Peyer's patch (tissue), 4 donors: Measurements from ENCODE around the gene ATF6. TPM values are rescaled to one million over a fixed set of nuclear protein-coding genes. Genes with fewer than 3 reads are reported as not detected.

Experiments used
- DNase-seq, 3 donors: peaks; one replicate each; pipeline ENCODE4 v3.0.0-alpha.2; 2017 to 2019
- H3K27ac ChIP-seq, 4 donors: fragments of 200-600 bp; sonication (generic); one replicate each; pipeline ENCODE4 v1.5.1; 2016 to 2019
- H3K27me3 ChIP-seq, 2 donors: fragments of 200-600 bp; sonication (generic); one replicate each; pipeline ENCODE4 v1.5.1; 2019
- H3K36me3 ChIP-seq, 3 donors: fragments of 200-600 bp; sonication (generic); one replicate each; pipeline ENCODE4 v1.5.1; 2016 to 2019
- H3K4me1 ChIP-seq, 4 donors: fragments of 200-600 bp; sonication (generic); one replicate each; pipeline ENCODE4 v1.5.1; 2016 to 2019
- H3K4me3 ChIP-seq, 4 donors: fragments of 200-600 bp; sonication (generic); 1 replicate in 3 of 4; 2 replicates in 1 of 4; pipeline ENCODE4 v1.5.1; 2016 to 2019; ENCODE audit warnings: mild to moderate bottlenecking in 1 of 4
- H3K9me3 ChIP-seq, 4 donors: fragments of 200-600 bp; sonication (generic); one replicate each; pipeline ENCODE4 v1.5.1; 2016 to 2019; ENCODE audit warnings: mild to moderate bottlenecking in 1 of 4
- CTCF ChIP-seq, 6 experiments: fragments of 450-650 bp in 4 of 6; fragments of 200-600 bp in 2 of 6; sonication (generic) in 1 of 6; IDR thresholded peaks; one replicate each; pipeline ENCODE4 v1.5.1; 2017 to 2019; ENCODE audit warnings: antibody characterized with exemption in 6 of 6, mild to moderate bottlenecking in 3 of 6, moderate library complexity in 1 of 6
- POLR2A ChIP-seq, 2 donors: fragments of 450-650 bp; IDR thresholded peaks; one replicate each; pipeline ENCODE4 v1.5.1; 2017; ENCODE audit warnings: antibody characterized with exemption in 2 of 2, mild to moderate bottlenecking in 2 of 2, moderate library complexity in 2 of 2
- total RNA-seq, 4 donors: library from RNA; depleted of rRNA; stranded (reverse); fragments of >200 nt; gene quantifications; one replicate each; pipeline ENCODE4 v1.1.0, GENCODE V29; 2016

Gene ATF6
- total RNA-seq, 4 donors from 2014 or later = 15.5 to 21.4 (median 20.8) TPM

GRCh38 chr1:161879261-161879660 is 113.1 kb downstream of the ATF6 start:
- Histone ChIP-seq H3K4me1 (no peaks in the 10 kb centered on the region), H3K27me3 (no peaks in the 10 kb centered on the region)
- DNase-seq = no peak

GRCh38 chr1:161884475-161884874 is 118.4 kb downstream of the ATF6 start:
- no peak for DNase-seq
- Histone ChIP-seq H3K4me3 (no peak overlapping the region), H3K9me3 (no peaks in the 10 kb centered on the region), H3K36me3 (no peaks in the 10 kb centered on the region), H3K4me1 (no peaks in the 10 kb centered on the region), H3K27ac (no peak overlapping the region), H3K27me3 (no peaks in the 10 kb centered on the region)
- no peak for TF ChIP-seq POLR2A (IDR thresholded peaks at IDR 0.05)
- TF ChIP-seq CTCF (IDR thresholded peaks at IDR 0.05) = no peak

More at GRCh38 chr1:161879261-161879660, 113.1 kb downstream of the ATF6 start:
- Histone ChIP-seq H3K27ac (no peak overlapping the region), H3K4me3 (no peak overlapping the region), H3K36me3 (no peaks in the 10 kb centered on the region), H3K9me3 (no peaks in the 10 kb centered on the region)
- no peak for TF ChIP-seq POLR2A (IDR thresholded peaks at IDR 0.05)
- no peak for TF ChIP-seq CTCF (IDR thresholded peaks at IDR 0.05)

- TF ChIP-seq CTCF (IDR thresholded peaks at IDR 0.05) = no peak
- TF ChIP-seq POLR2A (IDR thresholded peaks at IDR 0.05) = no peak
- no peaks in the 10 kb centered on the region for H3K36me3 ChIP-seq
- no peak overlapping the region for H3K27ac ChIP-seq
- H3K27me3 ChIP-seq = no peaks in the 10 kb centered on the region
- no peak for DNase-seq
- no peak overlapping the region for H3K4me3 ChIP-seq
- H3K4me1 ChIP-seq = no peaks in the 10 kb centered on the region
- H3K9me3 ChIP-seq = no peaks in the 10 kb centered on the region
Observed at GRCh38 chr1:161885003-161885402, 118.9 kb downstream of the ATF6 start.

- peaks cover 0 to 7% (median 0%) of the 10 kb centered on the region in 3 donors for H3K36me3 ChIP-seq
- no peak for TF ChIP-seq CTCF (IDR thresholded peaks at IDR 0.05)
- TF ChIP-seq POLR2A (IDR thresholded peaks at IDR 0.05) = no peak
- H3K27me3 ChIP-seq = no peaks in the 10 kb centered on the region
- H3K9me3 ChIP-seq = no peaks in the 10 kb centered on the region
- no peak overlapping the region for H3K4me3 ChIP-seq
- no peak overlapping the region for H3K27ac ChIP-seq
- H3K4me1 ChIP-seq = no peaks in the 10 kb centered on the region
- no peak for DNase-seq
Observed at GRCh38 chr1:161885759-161886158, 119.6 kb downstream of the ATF6 start.

GRCh38 chr1:161886589-161886988 is 120.5 kb downstream of the ATF6 start:
- Histone ChIP-seq H3K4me3 (no peak overlapping the region), H3K9me3 (no peaks in the 10 kb centered on the region), H3K27ac (no peak overlapping the region), H3K4me1 (no peaks in the 10 kb centered on the region), H3K36me3 (peaks cover 0 to 14% (median 0%) of the 10 kb centered on the region in 3 donors), H3K27me3 (no peaks in the 10 kb centered on the region)
- TF ChIP-seq POLR2A (IDR thresholded peaks at IDR 0.05) (no peak), CTCF (IDR thresholded peaks at IDR 0.05) (no peak)
- no peak for DNase-seq

- no peaks in the 10 kb centered on the region for H3K4me1 ChIP-seq
- no peaks in the 10 kb centered on the region for H3K27me3 ChIP-seq
- TF ChIP-seq CTCF (IDR thresholded peaks at IDR 0.05) = no peak
- TF ChIP-seq POLR2A (IDR thresholded peaks at IDR 0.05) = no peak
- no peak overlapping the region for H3K4me3 ChIP-seq
- H3K27ac ChIP-seq = no peak overlapping the region
- no peak for DNase-seq
- H3K36me3 ChIP-seq = peaks cover 0 to 14% (median 0%) of the 10 kb centered on the region in 3 donors
- no peaks in the 10 kb centered on the region for H3K9me3 ChIP-seq
Observed at GRCh38 chr1:161887730-161888287, 121.7 kb downstream of the ATF6 start.
